HG03460 (cell line): ENCODE results near the gene NEK8.
A peak's percentile ranks its signal among the peaks of the same experiment; 100 is the strongest.
"Not testable (repeated sequence)": the region's sequence is repeated elsewhere in the genome, so short reads cannot be mapped to it uniquely, and the experiment has no call there.

Experiments used
- ATAC-seq: cut with Tn5 transposase; IDR thresholded peaks from one replicate; pipeline ENCODE4 v1.9.1; 2021; ENCODE audit not compliant: unreplicated experiment

Gene NEK8

DNA sequence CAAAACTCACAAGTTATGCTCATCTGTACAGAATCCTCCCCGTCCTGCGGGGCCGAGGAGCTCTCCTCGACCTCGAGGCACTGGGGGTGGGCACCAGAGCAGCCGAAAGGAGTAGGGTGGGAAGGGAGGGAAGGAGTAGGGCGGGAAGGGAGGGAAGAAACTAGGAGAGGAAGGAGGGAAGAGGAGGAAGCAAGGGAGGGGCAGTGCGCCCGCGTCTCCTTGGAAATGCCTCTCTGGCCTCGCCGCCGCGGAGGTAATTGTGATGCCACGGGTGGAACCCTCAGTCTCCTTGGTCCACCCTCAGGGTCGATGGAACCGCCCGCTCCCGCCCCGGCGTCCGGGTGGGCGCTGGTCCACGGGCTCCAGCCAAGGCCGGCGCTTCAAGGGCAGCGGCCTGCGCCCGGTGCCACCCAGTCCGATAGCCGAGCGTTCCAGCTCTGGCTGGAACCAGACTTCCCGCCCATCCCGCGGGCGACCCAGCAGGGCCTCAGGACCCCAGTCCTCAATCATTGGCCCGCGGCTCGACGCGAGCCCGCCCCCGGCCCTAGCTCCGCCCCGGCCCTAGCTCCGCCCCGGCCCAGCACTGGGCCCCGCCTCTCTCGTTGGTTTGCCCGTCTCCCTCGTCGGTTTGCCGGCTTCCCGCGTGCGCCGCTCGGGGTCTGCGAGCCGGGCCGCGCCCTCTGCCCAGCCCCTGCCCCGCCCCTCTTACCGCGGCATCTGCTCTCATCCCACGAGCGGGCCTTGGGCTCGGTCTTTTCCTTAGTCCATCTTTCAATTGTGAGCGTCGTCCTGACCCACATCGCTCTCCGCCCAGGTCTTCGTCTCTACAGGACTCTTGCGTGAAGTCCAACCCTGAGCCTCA lies 17.5 kb upstream of the NEK8 start:
- peak; percentile 80 for ATAC-seq

DNA sequence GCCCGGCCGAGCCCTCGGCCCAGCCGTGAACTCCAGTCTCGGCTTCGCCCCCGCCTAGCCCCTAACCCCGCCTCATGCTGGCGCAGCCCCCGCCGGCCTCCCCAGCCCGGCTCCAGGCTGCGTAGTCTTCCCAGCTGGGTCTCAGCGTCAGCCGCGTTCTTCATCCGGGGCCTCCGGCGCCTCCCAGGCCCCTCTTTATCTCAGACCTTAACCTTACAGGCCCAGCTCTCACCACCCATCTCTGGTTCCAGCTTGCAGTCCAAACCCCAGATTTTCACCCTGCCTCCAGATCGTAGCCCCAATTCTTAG lies 16.9 kb upstream of the NEK8 start, which contains the start of gene PROCA1:
PROCA1 (minus strand) TSS at position 166 of the 309 bp plus-strand sequence. CDS start 228 bp downstream, outside the sequence.
- ATAC-seq, result peak; percentile 8

DNA sequence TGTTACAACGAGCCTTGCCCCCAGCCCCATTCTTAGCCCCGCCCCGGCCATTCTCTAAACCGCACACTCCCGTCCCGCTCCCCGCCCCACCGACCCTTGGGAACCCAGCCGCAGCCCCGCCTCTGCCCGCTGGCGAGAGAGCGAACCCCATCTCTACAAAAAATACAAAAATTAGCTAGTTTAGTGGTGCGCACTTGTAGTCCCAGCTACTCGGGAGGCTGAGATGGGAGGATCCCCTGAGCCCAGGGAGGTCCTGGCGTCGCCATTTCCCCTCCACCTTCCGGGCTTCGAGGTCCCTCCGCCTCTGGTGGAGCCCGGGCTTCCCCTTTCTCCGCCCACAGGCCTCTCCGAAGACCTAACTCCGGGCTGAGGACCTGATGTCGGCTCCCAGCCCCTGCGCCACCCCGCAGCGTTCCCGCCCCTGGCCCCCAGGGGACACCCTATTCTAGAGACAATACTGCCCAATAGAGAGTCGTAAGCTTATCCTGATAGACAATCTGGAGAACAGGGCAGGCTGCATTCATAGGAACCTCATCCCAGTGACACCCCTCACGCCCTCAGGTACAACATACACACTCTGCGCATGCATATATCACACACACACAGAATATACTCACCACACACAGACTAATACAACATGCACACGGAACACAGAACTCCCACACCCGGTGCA lies 16.4 kb upstream of the NEK8 start:
- ATAC-seq, result peak; percentile 25

DNA sequence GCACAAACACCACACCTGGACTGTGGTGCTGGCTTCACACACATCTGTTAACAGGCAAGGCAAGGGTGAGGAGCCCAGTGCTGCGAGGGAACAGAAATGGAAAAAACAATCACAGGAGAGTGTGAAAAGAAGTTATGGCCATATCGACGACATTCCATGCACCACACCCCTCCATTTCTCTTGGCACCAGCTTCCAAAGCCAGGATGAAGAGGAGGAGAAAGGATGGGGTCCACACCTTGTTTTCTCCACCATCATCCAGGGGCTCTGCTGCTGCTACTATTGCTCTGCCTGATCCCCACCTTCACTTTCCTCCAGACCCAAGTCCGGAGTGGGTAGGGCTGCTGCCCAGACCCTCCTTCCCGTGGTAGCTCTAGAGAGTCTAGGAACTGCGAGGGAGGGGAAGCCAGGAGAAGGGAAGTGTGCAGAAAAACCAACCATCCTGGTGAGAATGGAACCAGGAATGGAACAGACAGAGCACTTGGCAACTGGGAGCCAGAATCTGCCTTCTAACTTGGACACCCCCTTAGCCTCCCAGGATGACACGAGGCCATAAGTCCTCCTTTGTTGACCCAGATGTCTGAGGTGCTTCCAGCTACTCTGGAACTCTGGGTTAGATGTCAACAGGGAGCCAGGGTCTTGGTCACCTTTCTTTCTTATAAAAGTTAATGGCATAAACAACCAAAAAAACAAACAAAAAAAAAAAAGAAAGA lies 15.7 kb upstream of the NEK8 start:
- ATAC-seq, result no peak

DNA sequence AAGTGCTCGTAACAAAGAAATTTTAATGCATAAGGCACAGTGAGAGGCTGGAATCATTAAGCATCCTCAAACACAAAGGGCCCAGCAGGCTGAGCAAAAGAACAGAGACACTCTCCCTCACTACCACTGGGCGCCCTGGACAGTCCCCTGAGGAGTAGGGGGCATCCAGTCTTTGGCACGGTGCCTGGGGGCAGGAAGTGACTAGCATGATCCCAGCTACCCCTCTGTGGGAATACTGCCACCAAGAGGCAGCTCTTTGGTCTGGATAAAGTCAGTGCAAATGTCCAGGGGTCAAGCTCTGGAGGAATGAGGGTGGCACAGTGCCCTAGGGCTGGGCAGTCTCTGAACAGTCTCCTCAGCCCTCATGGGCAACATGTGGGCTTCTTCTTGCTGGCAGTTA lies 14.3 kb upstream of the NEK8 start:
- ATAC-seq, result no peak

DNA sequence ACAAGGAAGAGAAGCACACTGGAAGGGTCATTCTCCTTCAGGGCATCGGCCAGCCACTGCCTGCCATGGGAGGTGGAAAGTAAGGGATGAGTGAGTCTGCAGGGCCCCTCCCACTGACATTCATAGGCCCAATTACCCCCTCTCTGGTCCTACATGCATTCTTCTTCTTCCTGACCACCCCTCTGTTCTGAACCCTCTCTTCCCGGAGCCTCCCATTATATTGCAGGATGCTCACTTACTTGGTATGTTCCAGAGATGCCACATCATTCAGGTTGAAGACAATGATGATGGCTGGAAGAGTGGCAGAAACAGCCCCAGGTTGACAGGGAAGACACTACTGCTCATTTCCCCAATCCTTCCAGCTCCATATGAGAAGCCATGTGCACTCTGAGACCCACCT lies 13.4 kb upstream of the NEK8 start:
- no peak for ATAC-seq

DNA sequence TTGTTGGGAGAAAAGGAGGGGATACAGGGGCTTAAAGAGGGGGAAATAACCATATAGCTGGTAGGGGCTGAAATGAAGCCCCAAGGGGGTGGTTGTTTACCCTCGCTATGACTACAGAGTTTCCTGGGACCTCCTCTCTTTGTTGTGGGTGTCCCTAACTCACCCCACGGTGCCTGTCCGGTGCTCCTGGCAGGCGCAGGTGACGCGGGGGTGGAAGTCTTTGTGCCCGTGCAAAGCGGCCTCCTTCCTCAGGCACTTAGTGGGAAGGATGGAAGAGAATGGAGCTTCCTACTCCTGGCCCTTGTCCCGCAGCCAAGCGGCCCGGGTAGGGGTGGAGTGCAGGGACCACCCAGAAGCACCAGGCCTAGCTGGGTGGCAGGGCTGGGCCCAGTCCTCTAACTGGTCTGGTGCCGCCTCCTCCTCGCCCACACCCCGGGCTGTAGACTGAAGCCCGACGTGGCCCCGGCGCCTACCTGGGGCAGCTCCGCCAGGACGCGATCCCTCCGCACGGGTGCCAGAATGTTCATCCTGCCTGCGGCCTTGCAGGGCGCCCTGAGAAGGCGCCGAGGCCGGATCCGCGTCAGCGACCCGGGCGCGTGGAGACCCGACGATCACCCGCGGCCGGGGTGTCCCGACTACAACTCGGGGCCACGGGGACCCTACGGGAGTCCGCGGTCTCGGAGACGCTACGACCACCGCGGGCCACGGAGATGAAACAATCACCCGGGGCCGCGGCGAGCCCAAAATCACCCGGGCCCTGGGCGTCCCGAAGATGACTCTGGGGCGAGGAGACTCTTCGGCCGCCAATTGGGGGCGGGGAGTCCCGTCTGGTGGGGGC lies 11.6 kb upstream of the NEK8 start:
- no peak for ATAC-seq

DNA sequence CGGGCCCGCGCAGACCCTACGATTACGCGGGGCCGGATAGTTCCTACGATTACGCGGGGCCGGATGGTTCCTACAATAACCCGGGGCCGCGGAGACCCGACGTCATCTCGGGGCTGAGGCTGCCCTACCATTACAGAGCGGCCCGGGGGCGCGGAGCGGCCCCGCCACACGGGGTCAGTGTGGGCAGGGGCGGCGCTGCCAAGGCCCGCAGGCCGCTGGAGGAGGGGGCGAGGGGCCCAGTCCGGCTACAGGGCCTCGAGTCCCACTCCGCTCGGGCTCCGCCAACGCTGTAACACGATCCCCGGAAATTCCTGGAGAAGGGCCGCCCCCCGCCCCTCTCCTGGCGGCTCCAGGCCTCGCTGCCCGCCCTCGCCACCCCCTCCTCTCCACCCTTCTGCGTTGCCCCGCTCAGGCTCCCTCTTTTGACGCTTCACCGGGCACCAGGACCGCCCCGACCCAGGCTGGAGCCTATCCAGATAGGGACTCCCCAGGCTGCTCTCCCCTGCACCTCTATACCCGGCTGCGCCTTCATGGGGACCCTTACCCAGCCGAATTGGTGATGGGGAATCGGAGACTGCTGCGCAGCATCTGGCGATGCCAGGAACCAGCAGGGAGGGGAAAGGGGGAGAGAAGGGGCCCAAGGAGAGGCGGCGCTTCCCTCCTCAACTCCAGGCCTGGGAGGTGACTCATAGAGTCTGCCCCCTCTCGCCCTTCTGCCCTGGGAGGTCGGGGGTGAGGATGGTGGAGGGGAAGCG lies 10.8 kb upstream of the NEK8 start, which contains the start of gene RAB34:
RAB34 (minus strand) TSS at position 291 of the 755 bp plus-strand sequence. CDS start 602 bp downstream, outside the sequence.
- no peak for ATAC-seq

DNA sequence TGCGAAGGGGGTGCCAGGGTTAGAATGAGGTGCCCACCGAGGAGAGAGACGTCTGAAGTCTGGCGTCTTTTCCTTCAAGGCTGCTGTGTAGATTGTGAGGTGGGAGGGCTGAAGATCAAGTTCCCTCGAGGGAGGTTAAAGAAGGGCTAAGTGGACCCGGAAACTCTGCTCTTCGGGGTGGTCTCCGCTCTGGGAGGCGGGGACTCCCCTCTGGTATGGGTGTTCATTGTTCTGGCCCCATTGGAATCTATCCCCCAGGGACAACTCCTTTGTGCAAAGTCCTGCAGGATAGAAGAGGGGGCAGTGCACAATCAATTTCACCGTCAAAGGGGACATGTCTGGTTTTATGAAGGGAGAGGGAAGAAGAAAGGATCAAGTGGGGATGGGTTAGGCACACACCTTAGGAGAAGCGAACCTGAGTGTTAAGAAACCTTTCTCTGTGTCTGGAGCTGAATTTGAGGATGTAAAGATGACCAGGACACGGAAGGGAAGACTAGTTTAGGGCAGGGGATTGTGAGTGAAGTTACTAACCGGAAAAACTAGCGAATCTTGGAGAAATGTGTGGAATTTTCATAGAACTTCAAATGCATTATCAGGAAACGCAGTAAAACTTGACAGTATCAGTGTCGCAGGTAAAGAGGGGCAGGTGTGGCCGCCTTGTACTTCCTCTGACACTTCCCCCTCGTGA lies 10.1 kb upstream of the NEK8 start:
- no peak for ATAC-seq

DNA sequence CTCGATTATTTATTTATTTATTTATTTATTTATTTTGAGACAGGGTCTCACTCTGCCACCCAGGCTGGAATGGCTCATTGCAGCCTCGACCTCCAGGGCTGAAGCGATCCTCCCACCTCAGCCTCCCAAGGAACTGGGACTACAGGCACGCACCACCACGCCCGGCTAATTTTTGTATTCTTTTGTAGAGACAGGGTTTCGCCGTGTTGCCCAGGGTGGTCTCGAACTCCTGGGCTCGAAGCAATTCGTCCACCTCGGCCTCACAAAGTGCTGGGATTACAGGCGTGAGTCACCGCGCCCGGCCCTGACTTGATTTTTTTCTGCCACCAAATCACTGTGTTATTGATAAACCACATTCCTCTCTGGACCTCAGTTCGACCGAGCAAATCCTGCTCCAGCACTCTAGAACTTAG lies 9.6 kb upstream of the NEK8 start:
- no peak for ATAC-seq

DNA sequence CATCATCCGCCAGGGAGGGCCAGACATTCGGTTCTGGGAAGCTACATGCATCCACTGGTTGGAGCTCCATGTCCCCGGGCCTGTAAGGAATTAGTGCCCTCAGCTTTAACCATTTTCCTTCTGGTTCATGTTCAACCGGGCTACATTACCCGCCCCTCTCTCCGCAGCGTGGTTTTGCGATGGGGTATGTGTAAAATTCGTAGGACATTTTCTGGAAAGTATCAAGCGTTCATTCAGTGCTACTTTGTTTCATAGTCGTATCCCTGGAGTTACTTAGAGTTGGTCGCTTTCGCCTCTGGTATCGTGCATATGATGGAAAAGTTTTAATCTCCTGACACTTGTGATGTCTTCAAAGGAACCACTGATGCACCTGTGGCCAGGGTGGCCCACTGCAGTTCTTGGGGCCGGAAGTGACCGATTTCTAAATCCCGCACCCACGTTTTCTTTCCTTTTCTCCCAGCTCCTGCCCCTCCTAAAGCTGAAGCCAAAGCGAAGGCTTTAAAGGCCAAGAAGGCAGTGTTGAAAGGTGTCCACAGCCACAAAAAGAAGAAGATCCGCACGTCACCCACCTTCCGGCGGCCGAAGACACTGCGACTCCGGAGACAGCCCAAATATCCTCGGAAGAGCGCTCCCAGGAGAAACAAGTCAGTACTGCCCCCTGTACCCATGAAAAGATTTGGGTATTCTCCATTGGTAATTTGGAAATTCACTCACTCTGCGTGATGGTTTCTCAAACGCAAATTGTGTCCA lies 8.2 kb upstream of the NEK8 start:
- ATAC-seq, result no peak

DNA sequence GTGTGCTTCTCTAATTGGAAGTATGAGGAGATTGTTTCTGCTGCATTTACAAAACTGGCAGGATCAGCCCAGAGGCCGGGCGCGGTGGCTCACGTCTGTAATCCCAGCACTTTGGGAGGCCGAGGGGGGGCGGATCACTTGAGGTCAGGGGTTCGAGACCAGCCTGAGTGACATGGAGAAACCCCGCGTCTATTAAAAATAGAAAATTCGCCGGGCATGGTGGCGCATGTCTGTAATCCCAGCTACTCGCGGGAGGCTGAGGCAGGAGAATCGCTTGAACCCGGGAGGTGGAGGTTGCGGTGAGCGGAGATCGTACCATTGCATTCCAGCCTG lies 7.6 kb upstream of the NEK8 start:
- not testable (repeated sequence) for ATAC-seq

DNA sequence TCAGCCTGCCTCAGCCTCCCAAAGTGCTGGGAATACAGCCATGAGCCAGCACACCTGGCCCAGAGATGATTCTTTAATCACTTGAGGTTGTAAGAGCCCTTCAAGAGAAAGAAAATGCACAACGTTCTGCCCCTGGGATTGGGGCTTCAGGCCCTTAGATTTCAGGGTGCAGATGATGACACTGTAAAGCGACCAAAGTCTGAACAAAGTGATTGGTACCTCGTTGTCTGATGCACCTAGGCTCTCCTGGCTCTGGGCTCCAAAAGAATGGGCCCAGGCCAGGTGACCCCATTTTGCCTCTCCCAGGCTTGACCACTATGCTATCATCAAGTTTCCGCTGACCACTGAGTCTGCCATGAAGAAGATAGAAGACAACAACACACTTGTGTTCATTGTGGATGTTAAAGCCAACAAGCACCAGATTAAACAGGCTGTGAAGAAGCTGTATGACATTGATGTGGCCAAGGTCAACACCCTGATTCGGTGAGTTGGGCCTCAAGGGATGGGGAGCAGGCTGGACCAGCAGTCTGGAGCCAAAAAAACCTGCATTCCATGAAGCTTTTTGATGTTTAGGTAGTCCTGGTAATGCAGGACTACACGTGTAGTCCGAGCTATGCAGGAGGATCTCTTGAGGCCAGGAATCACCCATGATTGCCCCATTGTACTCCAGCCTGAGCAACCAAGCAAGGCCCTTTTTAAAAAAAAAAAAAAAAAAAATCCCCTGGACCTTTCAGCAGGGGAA lies 6.0 kb upstream of the NEK8 start:
- ATAC-seq, result no peak

DNA sequence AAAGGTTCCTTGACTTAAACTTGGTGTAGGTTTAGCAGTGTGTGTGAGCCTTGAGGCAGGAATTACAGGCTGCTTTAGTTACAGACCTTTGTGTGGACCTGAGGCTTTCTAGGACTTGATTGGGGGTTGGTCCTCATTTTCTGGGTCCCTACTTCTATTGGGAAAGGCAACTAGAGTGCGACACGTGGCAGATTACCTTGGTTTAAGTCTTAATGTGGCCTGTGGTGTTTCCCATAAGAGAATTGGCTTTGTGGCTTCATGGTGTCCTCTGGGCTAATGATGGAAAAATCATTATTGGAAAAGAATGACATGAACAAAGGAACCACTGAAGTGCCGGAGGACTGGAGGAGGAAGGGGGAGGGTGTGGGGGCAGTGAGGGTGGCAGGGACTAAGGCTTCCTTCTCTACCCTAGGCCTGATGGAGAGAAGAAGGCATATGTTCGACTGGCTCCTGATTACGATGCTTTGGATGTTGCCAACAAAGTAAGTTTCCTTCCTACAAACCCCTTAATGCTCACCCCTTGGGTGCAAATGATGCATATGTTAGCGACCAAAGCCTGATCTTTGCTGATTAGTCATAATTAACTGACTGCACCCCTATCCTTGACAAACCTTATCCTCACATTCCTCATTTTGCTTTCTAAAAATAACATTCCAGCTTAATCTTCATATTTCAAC lies 5.3 kb upstream of the NEK8 start:
- ATAC-seq, result no peak

DNA sequence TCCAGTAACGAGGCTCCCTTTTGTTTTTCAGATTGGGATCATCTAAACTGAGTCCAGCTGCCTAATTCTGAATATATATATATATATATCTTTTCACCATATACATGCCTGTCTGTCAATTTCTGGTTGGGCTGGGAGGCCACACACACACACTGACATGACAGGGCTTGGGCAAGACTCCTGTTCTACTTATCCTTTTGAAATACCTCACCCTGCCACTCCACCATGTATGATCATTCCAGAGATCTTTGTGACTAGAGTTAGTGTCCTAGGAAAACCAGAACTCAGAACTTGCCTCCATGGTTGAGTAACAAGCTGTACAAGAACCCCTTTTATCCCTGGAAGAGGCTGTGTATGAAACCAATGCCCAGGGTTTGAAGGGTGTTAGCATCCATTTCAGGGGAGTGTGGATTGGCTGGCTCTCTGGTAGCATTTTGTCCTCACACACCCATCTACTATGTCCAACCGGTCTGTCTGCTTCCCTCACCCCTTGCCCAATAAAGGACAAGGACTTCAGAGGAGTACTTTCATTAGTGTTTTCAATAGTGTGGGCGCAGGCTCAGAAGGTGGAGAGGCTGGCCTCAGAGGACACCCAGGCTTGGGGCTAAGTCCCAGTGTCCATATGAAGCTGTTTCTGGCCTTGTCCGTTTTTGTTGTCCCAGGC lies 4.6 kb upstream of the NEK8 start:
- ATAC-seq, result not testable (repeated sequence)

DNA sequence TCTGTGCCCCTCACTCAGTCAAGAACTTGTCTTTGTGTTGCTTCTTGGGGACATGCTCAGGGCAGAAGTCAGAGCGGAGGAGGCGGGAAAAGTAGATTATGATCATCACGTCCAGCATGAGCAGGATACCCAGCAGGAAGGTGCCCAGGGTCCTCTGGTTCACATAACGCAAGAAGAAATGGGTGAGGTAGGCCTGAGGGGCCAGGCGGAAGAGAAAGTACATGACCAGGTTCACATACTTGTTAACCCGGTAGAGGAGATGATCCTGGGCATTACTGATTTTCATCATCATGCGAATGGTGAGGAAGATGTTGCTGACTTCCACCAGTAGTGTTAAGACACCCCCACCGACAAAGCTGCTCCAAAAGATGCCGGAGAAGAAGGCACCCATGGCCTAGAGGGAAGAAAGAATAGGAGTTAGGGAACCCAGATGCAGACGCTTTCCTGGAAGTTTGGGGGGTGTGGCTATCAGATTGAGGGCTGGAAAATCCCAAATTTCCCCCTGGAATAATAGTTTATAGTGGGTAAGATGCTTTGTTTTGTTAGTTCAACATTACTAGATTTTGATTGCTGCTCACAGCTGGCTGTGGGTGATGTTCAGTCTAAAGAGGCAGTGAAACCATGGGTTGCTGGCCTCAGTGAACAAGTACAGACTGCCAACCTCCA lies 4.0 kb upstream of the NEK8 start:
- ATAC-seq, result no peak
